Measurements from ENCODE around the gene ODF2.
"Not testable (repeated sequence)": the region's sequence is repeated elsewhere in the genome, so short reads cannot be mapped to it uniquely, and the experiment has no call there.

ODF2 gene

DNA sequence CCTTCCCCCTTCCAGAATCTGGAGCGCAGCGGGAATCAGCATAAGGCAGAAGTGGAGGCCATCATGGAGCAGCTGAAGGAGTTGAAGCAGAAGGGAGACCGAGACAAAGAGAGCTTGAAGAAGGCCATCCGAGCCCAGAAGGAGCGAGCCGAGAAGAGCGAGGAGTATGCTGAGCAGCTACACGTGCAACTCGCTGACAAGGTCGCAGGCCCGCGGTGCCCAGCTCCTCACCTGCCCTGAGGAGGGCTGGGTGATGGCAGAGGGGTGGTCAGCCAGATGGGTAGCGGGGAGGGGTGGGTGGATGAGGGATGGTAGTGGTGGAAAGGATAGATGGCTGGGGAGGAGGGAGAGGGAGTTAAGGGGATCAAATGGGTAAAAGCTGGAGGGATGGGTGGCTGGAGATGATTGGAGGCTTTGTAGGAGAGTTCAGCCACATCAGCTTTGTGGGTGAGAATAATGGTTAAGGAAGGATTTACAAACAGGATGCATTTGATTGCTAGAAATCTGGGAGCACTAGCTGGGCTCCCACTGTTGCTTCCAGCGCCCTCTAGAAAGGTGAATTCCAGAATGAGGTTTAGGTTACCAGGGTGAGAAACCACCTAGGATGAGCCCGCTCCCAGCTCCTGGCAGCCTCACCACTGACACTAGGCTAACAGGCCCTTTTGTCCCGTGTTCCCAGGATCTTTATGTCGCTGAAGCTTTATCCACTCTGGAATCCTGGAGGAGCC lies 29.0 kb downstream of the ODF2 start:
- DNase-seq (ENCODE audit: low read depth in 3 of 3): no peak

DNA sequence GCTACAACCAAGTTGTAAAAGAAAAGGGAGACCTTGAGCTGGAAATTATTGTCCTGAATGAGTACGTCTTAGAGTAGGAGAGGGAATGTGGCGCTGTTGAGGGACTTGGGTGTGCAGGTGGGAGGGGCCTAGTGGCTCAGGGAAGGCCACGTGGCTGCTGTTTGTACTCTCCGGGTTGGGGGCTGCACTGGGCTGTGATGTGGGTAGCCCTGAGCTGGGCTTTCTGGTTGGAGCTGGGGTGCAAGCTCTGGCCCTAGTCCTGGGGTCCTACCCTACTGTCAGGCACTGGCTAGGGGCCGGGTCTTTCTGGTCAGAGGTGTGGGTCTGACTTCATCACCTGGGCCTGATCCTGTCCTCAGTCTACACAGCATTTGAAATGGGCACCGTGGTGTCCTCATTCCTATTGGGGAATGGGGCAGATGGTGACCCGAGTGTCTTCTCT lies 29.6 kb downstream of the ODF2 start:
- no peak for DNase-seq (ENCODE audit: low read depth in 3 of 3)

GRCh38 chr9:128486201-128486600 lies 30.4 kb downstream of the ODF2 start:
- DNase-seq (ENCODE audit: low read depth in 3 of 3): no peak

DNA sequence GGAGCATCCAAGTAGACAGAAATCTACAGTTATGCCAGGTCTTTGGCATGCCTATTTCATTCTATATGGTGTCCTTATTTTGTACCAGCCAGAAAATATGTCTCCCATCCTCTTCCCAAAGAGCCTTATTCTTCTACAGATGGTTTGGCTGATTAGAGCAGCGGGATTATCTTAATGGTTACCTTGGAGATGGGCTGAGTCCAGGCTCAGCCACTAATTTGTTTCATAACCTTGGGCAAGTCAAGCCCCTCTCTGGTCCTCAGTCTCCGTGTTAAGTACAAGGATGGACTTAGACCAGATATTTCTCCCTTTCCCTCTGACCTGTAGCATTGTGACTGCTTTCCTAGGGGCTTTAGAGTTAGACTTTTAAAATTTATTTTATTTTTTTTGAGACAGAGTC lies 37.6 kb downstream of the ODF2 start:
- DNase-seq (ENCODE audit: low read depth in 3 of 3): no peak

GRCh38 chr9:128494108-128494745 lies 38.4 kb downstream of the ODF2 start:
- no peak for DNase-seq (ENCODE audit: low read depth in 3 of 3)

- no peak for DNase-seq (ENCODE audit: low read depth in 3 of 3)
Observed at GRCh38 chr9:128494746-128495129, 38.9 kb downstream of the ODF2 start.

DNA sequence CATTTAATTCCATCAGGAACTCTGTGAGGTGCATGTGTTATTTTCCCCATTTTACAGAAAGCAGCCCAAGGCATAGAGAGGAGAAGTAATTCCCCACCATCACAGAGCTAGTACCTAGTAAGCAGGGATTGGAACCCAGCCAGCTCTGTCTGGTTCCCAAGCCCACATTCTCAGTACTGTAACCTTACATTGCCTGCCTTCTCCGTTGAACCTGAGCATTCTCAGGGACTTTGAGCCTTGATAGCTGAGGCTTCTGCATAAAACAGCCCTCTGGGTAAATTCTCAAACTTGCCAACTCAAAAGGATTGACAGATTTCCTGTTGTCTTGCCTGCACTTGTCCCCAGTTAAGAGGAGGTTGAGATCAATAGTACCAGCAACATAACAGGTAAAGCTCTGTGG lies 39.5 kb downstream of the ODF2 start:
- no peak for DNase-seq (ENCODE audit: low read depth in 3 of 3)

DNA sequence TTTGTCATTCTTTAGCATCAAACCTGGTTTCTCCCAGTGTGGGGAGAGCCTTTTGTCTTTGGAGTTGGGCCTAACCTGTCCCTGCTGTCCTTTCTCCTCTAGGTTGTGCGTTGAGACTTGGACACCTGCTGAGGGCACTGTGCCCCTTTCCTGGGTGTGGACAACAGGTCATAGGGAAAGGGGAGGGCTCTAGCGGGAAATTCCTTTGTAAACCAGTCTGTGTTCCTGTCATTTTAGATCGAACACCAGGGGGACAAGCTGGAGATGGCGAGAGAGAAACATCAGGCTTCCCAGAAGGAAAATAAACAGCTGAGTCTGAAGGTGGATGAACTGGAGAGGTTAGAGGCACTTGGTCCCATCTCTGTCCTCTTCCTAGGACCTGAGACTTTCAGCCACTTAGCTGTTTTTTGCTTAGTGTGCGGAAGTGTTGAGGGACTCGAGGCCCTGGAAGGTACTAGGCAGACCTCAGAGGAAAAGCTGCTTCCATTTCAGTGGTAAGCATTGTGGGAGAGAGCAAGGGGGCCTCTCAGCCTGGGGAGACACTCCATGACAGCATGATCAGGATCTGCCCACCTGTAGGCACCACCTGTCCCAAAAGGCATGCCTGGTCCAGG lies 40.1 kb downstream of the ODF2 start:
- DNase-seq (ENCODE audit: low read depth in 3 of 3): no peak

DNA sequence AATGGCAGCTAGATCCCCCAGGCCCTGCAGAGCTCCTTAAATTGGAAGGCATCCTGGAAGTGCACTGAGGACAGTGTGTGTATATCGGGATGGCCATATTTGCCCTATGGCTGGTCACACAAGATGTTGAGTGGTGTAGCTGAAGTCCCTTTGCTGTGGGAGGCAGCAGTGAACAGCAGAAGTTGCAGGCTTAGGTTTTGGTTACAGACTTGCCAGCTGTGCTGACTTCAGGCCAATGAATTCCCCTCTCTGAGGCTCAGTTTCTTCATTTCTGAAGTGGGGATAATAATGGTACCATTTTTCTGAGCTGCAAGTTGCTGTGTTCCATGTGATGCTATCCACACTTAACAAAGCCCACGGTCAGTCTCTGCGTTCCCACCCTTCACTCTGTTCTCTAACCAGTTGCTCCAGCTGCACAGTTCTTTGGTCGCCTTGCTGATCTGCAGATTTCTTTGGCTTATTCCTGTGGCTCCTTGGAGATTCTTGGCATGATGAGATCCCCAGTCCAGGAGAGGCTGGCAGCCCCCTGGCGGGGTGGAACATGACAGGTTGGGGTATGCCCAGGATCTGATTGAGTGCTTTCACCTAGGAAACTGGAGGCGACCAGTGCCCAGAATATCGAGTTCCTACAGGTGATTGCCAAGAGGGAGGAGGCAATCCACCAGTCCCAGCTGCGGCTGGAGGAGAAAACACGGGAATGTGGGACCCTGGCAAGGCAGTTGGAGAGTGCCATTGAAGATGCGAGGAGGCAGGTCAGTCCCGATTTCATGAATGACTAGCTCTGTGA lies 42.2 kb downstream of the ODF2 start:
- no peak for DNase-seq (ENCODE audit: low read depth in 3 of 3)

- no peak for DNase-seq (ENCODE audit: low read depth in 3 of 3)
Observed at GRCh38 chr9:128498911-128499310, 43.1 kb downstream of the ODF2 start.

GRCh38 chr9:128499920-128500319 lies 44.1 kb downstream of the ODF2 start:
- no peak for DNase-seq (ENCODE audit: low read depth in 3 of 3)

- DNase-seq (ENCODE audit: low read depth in 3 of 3): not testable (repeated sequence)
Observed at GRCh38 chr9:128503415-128503825, 47.6 kb downstream of the ODF2 start.

DNA sequence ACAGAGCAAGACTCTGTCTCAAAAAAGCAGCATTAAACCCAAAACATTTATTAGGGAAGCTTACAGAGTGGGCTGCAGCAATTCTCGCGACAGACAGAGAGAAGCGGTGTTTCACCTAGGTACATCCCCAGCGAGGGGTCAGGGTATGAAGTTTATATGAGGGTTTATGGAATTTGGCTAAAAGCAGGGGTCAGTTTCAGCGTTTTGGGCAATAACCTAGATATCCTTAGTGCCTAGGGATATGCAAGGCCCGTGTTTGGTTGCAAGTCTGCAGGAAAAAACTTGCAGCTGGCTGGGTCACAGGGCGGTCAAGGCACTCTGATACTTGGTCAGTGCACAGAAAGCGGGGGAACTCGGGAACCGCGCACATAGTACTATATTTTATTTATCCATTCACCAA lies 48.1 kb downstream of the ODF2 start:
- no peak for DNase-seq (ENCODE audit: low read depth in 3 of 3)

DNA sequence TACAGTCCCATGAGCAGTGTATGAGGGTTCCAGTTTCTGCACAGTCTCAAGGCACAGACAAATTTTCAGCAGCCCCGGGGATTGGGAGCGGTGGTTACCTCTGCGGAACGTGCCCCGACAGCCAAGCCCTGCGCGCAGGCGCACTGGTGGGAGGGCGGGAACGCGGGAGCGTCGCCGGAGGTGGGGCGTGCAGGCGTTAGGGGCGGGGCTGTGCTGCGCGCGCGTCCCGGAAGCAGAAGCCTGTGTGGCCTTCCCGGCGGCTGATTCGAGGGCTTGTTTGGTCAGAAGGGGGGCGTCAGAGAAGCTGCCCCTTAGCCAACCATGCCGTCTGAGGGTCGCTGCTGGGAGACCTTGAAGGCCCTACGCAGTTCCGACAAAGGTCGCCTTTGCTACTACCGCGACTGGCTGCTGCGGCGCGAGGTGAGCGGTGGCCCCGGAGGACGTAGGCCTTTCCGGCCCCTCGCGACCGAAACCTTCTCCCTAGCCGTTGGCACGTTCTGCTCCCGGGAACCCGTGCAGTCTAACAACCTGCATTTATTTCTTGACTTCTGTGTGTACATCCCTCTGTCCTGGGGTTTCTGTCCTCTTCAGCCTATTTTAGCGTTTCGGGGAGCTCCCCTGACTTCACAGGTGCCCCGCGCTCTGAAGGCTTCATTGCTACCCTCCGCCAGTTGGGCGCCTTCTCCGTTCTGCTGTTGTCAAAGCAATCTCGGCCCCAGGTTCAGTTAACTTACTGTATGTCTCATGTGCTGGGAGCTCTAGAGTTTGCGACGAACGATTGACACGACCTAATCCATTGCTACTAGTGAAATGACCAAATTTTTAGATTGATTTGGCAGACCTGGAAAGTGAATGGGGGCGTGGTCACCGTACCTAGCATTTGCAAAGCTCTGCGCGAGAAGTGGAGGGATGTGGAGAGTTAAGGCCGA lies 48.9 kb downstream of the ODF2 start, which contains the start of gene GLE1:
Gene GLE1, plus strand, starts transcription at position 235 of the 929 bp plus-strand sequence. Its CDS starts 87 bp downstream, at position 322.
- DNase-seq (ENCODE audit: low read depth in 3 of 3): peak; percentile 93 to 96 (median 94)

DNA sequence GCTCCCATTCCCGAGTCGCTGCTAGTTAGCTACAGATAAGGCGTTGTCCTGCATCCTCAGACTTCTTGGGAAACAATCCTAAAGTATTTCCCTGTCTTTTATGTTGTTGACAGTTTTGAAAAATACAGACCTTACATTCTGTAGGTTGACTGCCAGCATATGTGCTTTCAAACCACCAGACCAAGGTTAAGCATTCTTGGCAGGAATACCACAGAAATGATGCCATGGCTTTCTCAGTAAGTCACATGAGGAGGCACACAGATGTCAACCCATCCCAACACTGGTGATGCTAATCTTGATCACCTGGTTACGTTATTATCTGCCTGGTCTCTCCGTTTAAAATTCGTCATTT lies 49.6 kb downstream of the ODF2 start:
- no peak for DNase-seq (ENCODE audit: low read depth in 3 of 3)

DNA sequence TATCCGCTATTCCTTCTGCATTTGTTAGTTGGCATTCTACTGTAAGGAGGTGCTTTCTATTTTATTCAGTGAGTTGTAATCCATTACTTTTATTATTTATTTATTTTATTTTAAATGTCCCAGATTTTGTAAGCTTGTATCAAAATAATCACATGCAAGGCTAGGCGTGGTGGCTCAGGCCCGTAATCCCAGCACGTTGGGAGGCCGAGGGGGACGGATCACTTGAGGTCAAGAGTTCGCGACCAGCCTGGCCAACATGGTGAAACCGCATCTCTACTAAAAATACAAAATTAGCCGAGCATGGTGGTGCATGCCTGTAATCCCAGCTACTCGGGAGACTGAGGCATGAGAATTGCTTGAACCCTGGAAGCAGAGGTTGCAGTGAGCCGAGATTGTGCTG lies 50.1 kb downstream of the ODF2 start:
- not testable (repeated sequence) for DNase-seq (ENCODE audit: low read depth in 3 of 3)

DNA sequence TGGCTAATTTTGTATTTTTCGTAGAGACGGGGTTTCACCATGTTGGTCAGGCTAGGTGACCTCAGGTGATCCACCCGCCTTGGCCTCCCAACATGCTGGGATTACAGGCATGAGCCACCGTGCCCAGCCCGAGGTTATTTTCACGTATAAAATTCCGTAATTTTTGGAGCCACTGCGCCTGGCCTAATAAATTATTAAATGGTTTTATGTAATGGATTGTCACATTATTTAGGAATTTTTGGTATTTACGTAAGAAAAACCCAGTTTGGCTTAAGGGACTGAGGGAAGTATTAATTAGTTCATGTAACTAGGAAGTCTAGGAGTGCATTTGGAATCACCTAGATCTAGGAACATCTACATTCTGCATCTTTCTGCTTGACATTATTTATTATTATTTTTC lies 57.0 kb downstream of the ODF2 start:
- DNase-seq (ENCODE audit: low read depth in 3 of 3): no peak

GRCh38 chr9:128521956-128522355 lies 66.2 kb downstream of the ODF2 start:
- DNase-seq (ENCODE audit: low read depth in 3 of 3): no peak

DNA sequence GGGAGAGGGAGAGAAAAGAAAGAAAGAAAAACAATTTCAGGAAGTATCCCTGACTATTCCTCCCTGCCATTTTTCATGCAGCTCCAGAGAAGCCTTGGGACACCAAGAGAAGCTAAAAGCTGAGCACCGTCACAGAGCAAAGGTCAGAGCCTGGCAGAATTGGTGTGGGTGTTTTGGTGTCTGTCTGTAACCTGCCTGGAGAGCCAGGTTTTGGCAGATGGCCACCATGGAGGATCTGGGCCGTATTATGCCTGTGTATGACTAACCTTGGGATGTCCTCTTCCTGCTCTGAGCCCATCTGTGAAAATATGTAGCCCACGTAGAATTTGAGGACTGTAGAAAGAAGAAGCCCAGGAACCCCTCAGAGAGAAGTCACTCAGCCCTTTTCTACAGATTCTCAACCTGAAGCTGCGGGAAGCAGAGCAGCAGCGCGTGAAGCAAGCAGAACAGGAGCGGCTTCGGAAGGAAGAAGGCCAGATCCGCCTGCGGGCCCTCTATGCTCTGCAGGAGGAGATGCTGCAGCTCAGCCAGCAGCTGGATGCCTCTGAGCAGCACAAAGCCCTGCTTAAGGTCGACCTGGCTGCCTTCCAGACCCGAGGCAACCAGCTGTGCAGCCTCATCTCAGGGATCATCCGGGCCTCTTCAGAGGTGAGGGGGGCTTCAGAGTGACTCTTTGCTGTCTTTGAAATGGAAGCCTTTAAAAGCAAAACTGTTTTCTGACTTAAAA lies 67.6 kb downstream of the ODF2 start:
- DNase-seq (ENCODE audit: low read depth in 3 of 3): no peak

- no peak for DNase-seq (ENCODE audit: low read depth in 3 of 3)
Observed at GRCh38 chr9:128526720-128527119, 70.9 kb downstream of the ODF2 start.

Data from stimulated activated CD4-positive, alpha-beta T cell treated with anti-CD3 and anti-CD28 coated beads, TNF-alpha, amount 100 ng/mL, for 24 hours (primary cell).